GM21717 (cell line): ENCODE data around the gene LRCH1.
A peak's percentile ranks its signal among the peaks of the same experiment; 100 is the strongest.

Experiments
- ATAC-seq: cut with Tn5 transposase; IDR thresholded peaks from one replicate; pipeline ENCODE4 v1.9.1; 2021; ENCODE audit warnings: mild to moderate bottlenecking, moderate library complexity; ENCODE audit not compliant: unreplicated experiment

Gene LRCH1

DNA sequence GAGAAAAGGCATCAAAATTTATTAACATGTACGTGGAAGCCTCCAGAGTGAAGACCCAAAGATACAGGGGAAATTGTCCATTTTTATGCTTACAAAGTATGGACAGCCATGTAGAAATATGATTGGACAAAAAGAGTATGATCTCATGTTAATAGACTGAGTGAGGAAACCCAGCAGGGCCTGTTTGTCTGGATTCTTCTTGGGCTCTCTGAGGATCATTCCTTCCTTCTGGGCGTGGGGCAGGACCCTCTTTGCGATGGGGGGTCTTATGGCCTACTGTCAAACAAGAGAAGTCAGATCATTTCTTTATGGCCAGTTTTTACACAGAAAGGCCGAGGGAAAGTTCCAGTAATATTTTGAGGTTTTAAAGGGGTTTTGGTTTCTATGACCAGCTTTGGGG, 133.2 kb downstream of the LRCH1 start:
- no peak for ATAC-seq

GRCh38 chr13:46687810-46688209, 134.8 kb downstream of the LRCH1 start:
- ATAC-seq = no peak

DNA sequence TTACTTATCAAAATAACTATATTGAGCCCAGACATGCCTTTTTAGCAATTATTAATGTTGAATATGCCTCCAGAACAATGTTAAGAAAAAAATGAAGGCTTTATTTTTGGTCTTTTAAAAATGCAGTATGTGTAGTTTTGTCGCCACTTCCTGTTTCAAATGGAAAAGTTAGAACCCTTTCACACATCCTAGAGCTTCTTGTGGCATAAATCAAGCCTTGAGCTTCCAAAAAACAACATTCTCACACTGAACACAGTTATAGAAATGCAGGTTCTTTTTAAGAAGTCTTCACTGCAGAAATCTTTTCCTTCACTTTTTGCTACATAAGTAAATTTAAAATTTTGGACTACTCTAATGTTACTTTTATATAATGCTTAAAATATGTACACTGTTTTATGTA, 135.3 kb downstream of the LRCH1 start:
- no peak for ATAC-seq

GRCh38 chr13:46698014-46698413, 145.0 kb downstream of the LRCH1 start:
- no peak for ATAC-seq

DNA sequence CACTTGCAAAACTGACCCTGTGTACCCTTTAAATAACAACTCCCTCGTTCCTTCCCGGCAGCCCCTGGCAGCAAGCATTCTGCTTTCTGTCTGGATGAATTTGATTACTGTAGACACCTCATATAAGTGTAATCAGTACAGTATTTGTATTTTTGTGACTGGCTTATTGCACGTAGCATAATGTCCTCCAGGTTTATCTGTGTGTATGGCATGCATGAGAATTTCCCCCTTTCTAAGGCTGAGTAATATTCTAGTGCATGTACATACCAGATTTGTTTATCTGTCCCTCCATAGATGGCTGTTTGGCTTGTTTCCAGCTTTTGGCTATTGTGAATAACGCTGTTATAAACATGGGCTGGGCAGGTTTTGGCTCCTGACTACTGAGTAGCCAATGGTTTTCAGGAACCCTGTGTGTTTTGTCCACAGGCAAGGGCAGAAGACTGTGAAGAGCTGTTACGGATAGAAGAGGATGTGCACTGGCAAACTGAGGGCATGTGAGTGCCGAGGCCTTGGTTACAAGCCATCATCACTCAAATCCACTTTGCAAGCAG, 146.0 kb downstream of the LRCH1 start:
- no peak for ATAC-seq

GRCh38 chr13:46712524-46712923, 159.6 kb downstream of the LRCH1 start:
- no peak for ATAC-seq

GRCh38 chr13:46715363-46715762, 162.4 kb downstream of the LRCH1 start:
- ATAC-seq = no peak

- ATAC-seq = no peak
These were observed 163.9 kb downstream of the LRCH1 start for GRCh38 chr13:46716821-46717220.

DNA sequence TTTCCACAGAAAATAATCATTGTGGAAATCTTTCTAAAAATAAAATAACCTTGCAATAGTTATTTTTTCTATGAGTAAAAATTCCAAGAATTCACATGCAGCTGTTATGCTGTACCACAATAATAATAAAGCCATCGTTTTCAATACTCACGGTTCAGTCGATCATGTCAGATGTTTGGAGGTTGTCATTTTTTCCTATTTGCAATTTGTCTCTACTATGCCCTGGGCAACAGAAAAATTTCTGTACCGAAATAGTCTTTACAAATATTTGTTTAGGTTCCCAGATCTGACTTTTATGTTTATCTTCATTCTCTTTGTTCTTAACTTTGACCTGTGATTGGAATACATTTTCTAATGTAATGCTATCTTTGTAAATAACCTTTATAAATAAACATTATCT, 164.3 kb downstream of the LRCH1 start:
- no peak for ATAC-seq

DNA sequence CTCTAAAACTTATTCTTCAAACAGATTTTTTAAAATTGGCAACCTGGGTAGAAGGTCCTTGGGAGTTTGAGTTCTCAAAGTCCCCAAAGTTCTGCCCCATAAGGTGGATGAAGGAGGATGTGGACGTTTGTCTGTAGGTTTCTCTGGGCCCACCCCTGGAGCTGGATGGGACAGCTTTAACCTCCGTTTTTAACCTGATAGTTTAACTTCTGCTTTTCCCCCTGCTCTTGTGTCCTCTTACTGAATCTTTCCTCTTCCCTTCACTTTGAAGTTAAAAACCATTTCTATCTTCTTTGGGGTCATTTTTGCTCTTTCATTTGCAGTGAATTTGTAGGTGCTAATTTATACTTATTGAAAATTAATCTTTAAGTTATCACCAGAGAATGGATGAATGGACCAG, 164.9 kb downstream of the LRCH1 start:
- ATAC-seq = no peak

- peak; percentile 78 for ATAC-seq
These were observed 167.2 kb downstream of the LRCH1 start for GRCh38 chr13:46720189-46720588.

- ATAC-seq = no peak
These were observed 168.1 kb downstream of the LRCH1 start for GRCh38 chr13:46721054-46721453.

DNA sequence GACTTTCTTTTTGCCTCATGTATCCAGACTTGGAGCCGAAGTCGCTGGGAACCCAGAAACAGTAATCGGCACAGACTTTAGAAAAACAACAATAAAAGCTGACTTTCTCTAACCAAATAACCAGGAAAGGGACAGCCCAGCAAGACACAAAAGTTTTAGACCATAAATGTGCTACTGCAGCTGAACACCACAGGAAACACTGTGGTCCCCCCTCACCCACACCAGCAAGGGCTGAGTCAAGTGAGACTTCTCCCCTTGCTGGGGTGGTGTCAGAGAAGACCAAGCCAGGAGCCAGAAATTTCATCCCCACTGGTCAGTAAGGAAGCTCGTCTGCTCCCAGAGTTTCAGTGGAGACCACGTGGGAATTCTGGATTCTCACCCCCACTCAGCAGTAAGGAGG, 173.4 kb downstream of the LRCH1 start:
- ATAC-seq = no peak

GRCh38 chr13:46728777-46729176, 175.8 kb downstream of the LRCH1 start:
- no peak for ATAC-seq

DNA sequence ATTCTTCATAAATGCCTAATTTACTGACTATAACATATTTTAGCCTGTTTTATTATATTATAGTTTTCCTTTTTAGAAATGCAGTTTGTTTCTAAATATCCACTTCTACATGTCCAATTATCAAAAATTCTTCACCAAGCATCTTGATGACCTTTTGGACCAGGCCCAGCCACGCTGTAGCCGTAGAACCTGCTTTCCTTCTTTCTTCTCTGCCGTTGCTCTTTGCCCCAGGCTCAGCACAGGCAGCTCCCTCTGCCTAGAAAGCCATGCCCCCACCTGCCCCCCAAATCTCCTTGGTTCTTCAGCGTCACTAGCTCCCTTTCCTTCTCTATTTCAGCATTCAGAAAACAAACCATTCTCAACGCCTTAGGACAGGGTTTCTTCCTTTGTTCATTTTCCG, 178.6 kb downstream of the LRCH1 start:
- no peak for ATAC-seq

DNA sequence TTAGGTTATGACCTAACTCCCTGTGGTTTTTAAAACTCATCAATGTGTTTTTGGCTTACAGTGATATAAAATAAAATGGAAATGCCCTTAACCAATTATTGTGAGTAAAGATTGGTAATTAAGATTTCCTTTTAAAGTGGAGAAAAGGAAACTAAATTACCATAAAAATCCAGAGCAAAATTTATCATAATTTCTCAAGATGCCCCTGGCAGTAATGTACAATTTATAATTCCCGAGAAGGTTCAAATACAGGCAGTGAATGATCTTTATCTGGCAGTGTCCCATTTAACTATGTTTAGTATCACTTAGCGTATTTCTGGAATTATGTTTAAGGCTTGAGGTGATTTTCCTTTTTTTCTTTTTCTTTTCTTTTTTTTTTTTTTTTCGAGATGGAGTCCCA, 182.5 kb downstream of the LRCH1 start:
- ATAC-seq = no peak

DNA sequence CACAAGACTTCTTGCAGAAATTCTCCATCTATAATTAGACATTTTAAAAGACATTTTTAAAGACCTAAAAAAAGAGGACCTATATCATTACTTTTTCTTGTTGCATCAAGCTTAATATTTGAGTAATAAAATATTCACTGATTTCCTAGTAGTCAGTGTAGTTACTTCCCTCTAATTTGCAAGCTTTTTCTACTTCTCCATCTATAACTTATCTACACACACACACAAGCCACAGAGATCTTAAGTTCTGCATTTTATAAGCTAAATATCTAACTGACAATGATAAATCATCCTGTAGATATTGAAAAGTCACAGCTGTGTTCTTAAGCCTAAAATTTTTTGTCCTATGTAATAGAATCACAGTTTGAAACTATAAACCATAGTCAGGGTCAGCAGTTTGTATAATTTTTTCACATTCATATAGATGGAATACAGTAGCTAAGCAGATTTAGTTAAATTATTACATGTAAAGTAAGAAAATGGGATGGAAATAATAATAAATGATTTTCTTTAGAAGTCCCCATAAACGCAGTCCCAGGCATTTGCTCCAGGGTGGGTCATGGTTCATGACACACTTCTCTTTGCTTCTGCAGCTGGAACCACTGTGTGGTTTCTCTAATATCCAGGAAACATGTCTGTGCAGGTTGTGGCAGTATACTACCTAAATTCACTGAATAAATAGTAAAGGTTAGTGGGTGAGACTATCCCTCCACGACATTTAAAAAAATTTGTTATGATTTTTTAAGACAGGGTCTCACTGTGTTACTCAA, 183.8 kb downstream of the LRCH1 start:
- no peak for ATAC-seq

GRCh38 chr13:46738055-46738454, 185.1 kb downstream of the LRCH1 start:
- no peak for ATAC-seq

- ATAC-seq = no peak
These were observed 185.8 kb downstream of the LRCH1 start for GRCh38 chr13:46738766-46739165.

DNA sequence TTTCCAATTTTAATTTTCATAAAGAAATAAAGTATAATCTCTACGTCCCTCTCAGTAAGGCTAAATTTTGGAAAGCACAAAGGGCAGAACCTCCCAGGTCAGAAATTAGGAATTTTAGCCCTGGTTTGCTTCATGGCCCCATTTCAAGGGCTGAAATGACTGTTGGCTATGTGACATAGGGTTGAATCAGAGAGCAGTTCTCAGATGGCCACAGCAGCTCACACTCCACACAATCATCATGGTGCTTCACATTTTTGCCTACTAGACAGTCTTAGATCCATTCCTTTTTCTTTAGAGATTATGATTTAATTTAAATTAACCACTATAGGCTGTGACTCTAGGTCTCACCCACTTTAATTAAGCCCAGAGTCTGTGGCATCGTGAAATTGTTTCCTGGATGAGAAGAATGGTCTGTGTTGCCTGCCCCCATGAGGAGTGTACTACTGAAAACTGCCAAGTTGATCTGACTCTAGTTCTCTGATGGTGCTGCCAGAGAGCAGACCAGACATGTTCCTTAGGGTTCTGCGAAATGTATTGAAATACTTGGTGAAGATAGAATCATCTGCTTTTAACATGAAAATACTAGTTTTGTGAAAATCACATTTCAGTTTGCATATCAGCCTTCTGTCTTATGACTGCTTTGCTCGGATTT, 186.6 kb downstream of the LRCH1 start:
- no peak for ATAC-seq

- ATAC-seq = no peak
These were observed 190.2 kb downstream of the LRCH1 start for GRCh38 chr13:46743191-46743590.

GRCh38 chr13:46745062-46745461, 192.1 kb downstream of the LRCH1 start:
- ATAC-seq = no peak
